B cell (primary cell): Measurements from ENCODE around the gene C6orf132. TPM values are rescaled to one million over a fixed set of nuclear protein-coding genes. Genes with fewer than 3 reads are reported as not detected.

Experiments
- ATAC-seq: fragments of 200-7000 bp; cut with Tn5 transposase; one replicate; pipeline ENCODE4 v1.10.0; 2021; ENCODE audit warnings: low read depth, mild to moderate bottlenecking, moderate number of reproducible peaks, moderate library complexity
- CTCF ChIA-PET: fragments of 350-600 bp; sonication (Branson Sonifier 250); formaldehyde crosslinking; loops from one replicate; lab custom pipeline; 2021; ENCODE audit warnings: antibody characterized with exemption, inconsistent platforms; lab: Charles Lee
- POLR2A ChIA-PET: fragments of 350-600 bp; sonication (Branson Sonifier 250); formaldehyde crosslinking; loops from one replicate; lab custom pipeline; 2021; ENCODE audit warnings: antibody characterized with exemption; lab: Charles Lee
- DNase-seq: peaks from one replicate; pipeline ENCODE4 v3.0.0; 2013
- H2AFZ ChIP-seq: 2 replicates; pipeline ENCODE4 v1.6.1; 2012; ENCODE audit warnings: mild to moderate bottlenecking, low read depth, low read length; ENCODE audit not compliant: insufficient read depth, poor library complexity, severe bottlenecking
- H3K27ac ChIP-seq, 2 donors: 1 replicate in 1 of 2; 2 replicates in 1 of 2; pipeline ENCODE4 v1.5.1; 2012 to 2013; ENCODE audit warnings: low read length in 2 of 2, mild to moderate bottlenecking in 2 of 2, moderate library complexity in 1 of 2
- H3K27me3 ChIP-seq, 4 experiments: fragments of 200-600 bp in 1 of 4; sonication (generic) in 1 of 4; replicated peaks in 1 of 4; 1 replicate in 2 of 4; 2 replicates in 2 of 4; pipeline versions ENCODE4 v1.6.1 to v1.7.0; 2013 to 2016; ENCODE audit warnings: low read length in 3 of 4, mild to moderate bottlenecking in 2 of 4, mixed read lengths in 1 of 4, moderate library complexity in 1 of 4; ENCODE audit not compliant: insufficient read depth in 4 of 4, control insufficient read depth in 3 of 4; ENCODE audit errors: control extremely low read depth in 1 of 4
- H3K36me3 ChIP-seq, 2 experiments: replicated peaks in 1 of 2; 1 replicate in 1 of 2; 2 replicates in 1 of 2; pipeline versions ENCODE4 v1.6.1 to v1.7.1; 2013; ENCODE audit warnings: low read length in 1 of 2; ENCODE audit not compliant: insufficient read depth in 2 of 2, control insufficient read depth in 1 of 2; ENCODE audit errors: control extremely low read depth in 1 of 2, extremely low read depth in 1 of 2
- H3K4me1 ChIP-seq, 2 donors: fragments of 200-600 bp in 1 of 2; sonication (generic) in 1 of 2; 1 replicate in 1 of 2; 2 replicates in 1 of 2; pipeline versions ENCODE4 v1.5.1 to v1.6.1; 2013 to 2017; ENCODE audit warnings: low read length in 2 of 2; ENCODE audit not compliant: control insufficient read depth in 2 of 2, insufficient read depth in 2 of 2
- H3K4me2 ChIP-seq: replicated peaks from 2 replicates; pipeline ENCODE3; 2012; ENCODE audit warnings: mild to moderate bottlenecking, low read depth, low read length; ENCODE audit not compliant: poor library complexity, severe bottlenecking
- H3K4me3 ChIP-seq, 5 experiments: fragments of 200-600 bp in 1 of 5; sonication (generic) in 1 of 5; 1 replicate in 3 of 5; 2 replicates in 2 of 5; pipeline versions ENCODE4 v1.5.1 to v1.7.0; 2011 to 2016; ENCODE audit warnings: low read length in 4 of 5, mild to moderate bottlenecking in 4 of 5, low read depth in 2 of 5, control low read depth in 1 of 5, moderate library complexity in 1 of 5; ENCODE audit not compliant: insufficient read depth in 1 of 5; ENCODE audit errors: control extremely low read depth in 1 of 5, extremely low read depth in 1 of 5
- H3K79me2 ChIP-seq: fragments of 200-600 bp; sonication (generic); one replicate; pipeline ENCODE4 v1.6.0; 2016; ENCODE audit warnings: low read length; ENCODE audit not compliant: control insufficient read depth, insufficient read depth
- H3K9ac ChIP-seq: fragments of 200-600 bp; sonication (generic); 2 replicates; pipeline ENCODE4 v1.6.1; 2017; ENCODE audit warnings: mild to moderate bottlenecking, low read length, moderate library complexity
- H3K9me3 ChIP-seq, 3 donors: one replicate each; pipeline versions ENCODE4 v1.6.1 to v1.7.1; 2013; ENCODE audit warnings: low read length in 2 of 3; ENCODE audit not compliant: control insufficient read depth in 2 of 3, insufficient read depth in 1 of 3; ENCODE audit errors: control extremely low read depth in 1 of 3
- H4K20me1 ChIP-seq: 2 replicates; pipeline ENCODE4 v1.6.0; 2012; ENCODE audit warnings: mild to moderate bottlenecking, low read length; ENCODE audit not compliant: insufficient read depth, control insufficient read depth, poor library complexity, severe bottlenecking
- H3K27ac Mint-ChIP-seq: one replicate; pipeline ENCODE4 v1.8.0; 2021; ENCODE audit warnings: mixed read lengths
- H3K27me3 Mint-ChIP-seq: one replicate; pipeline ENCODE4 v1.8.0; 2021; ENCODE audit warnings: mixed read lengths
- H3K4me1 Mint-ChIP-seq: one replicate; pipeline ENCODE4 v1.8.0; 2021; ENCODE audit warnings: mixed read lengths
- H3K4me3 Mint-ChIP-seq: one replicate; pipeline ENCODE4 v1.8.0; 2021; ENCODE audit warnings: mixed read lengths
- H3K9me3 Mint-ChIP-seq: one replicate; pipeline ENCODE4 v1.8.0; 2022; ENCODE audit warnings: mixed read lengths; ENCODE audit not compliant: insufficient read depth
- EZH2 ChIP-seq: IDR thresholded peaks from 2 replicates; pipeline ENCODE4 v1.6.1; 2012; ENCODE audit warnings: borderline replicate concordance, low read depth, mild to moderate bottlenecking, moderate library complexity, low read length; ENCODE audit not compliant: insufficient read depth, poor library complexity, severe bottlenecking
- WGBS: methylation state at CpG from one replicate; pipeline ENCODE4 v1.1.5; 2013; ENCODE audit warnings: missing lambda C conversion rate; ENCODE audit not compliant: insufficient coverage; 5-methylcytosine and 5-hydroxymethylcytosine counted together
- intact Hi-C: fragments of 100-400 bp; cut with micrococcal nuclease; formaldehyde crosslinking; loops from one replicate; pipeline ENCODE4 v1.10.0; 2022
- polyA plus RNA-seq: library from polyadenylated mRNA; depleted of rRNA; stranded (reverse); fragments of >200 nt; gene quantifications from 2 replicates; pipeline ENCODE4 v1.2.3, GENCODE V29; 2012
- total RNA-seq, 2 donors: library from RNA; stranded (reverse); fragments of 120-200 nt in 1 of 2; gene quantifications; 1 replicate in 1 of 2; 2 replicates in 1 of 2; pipeline versions ENCODE4 v1.2.3 to v1.2.4, GENCODE V29; 2013 to 2022
- TF ChIP-seq, protein P1 (sequence below): fragments of 200-600 bp; IDR thresholded peaks from one replicate; pipeline ENCODE4 v1.8.0; 2022; ENCODE audit warnings: antibody characterized with exemption, mild to moderate bottlenecking

C6orf132 gene
- total and polyA plus RNA-seq, 2 donors (not counting 1 experiment from before 2014, with no cell fraction given), result 0.05 TPM; not detected in 1

- ATAC-seq (no peak), DNase-seq (no peak)
- no peak overlapping the region for H3K9ac ChIP-seq
- H3K27me3 ChIP-seq, result peaks cover 0 to 25% (median 2%) of the 10 kb centered on the region in 4 experiments
- H3K36me3 ChIP-seq, result no peaks in the 10 kb centered on the region
- no peak overlapping the region for H3K4me2 ChIP-seq
- H3K79me2 ChIP-seq, result no peaks in the 10 kb centered on the region
- H4K20me1 ChIP-seq, result no peaks in the 10 kb centered on the region
- no peak overlapping the region for H3K4me3 ChIP-seq
- Mint-ChIP-seq H3K4me1 (peaks cover 8% of the 10 kb centered on the region), H3K9me3 (no peaks in the 10 kb centered on the region), H3K27me3 (peaks cover 20% of the 10 kb centered on the region), H3K27ac (no peak overlapping the region), H3K4me3 (peak overlapping the region; percentile 75)
- H3K27ac ChIP-seq, result no peak overlapping the region
- ChIA-PET CTCF (interaction anchor here (0.7 to 2.3 kb wide), 8 partner anchors 10 to 444 kb away, joined by 3 to 11 read pairs (median 4); partner anchors contain the start of gene PRICKLE4), POLR2A (no interaction called here)
- intact Hi-C loops, result no loop called here
- TF ChIP-seq, protein P1, sequence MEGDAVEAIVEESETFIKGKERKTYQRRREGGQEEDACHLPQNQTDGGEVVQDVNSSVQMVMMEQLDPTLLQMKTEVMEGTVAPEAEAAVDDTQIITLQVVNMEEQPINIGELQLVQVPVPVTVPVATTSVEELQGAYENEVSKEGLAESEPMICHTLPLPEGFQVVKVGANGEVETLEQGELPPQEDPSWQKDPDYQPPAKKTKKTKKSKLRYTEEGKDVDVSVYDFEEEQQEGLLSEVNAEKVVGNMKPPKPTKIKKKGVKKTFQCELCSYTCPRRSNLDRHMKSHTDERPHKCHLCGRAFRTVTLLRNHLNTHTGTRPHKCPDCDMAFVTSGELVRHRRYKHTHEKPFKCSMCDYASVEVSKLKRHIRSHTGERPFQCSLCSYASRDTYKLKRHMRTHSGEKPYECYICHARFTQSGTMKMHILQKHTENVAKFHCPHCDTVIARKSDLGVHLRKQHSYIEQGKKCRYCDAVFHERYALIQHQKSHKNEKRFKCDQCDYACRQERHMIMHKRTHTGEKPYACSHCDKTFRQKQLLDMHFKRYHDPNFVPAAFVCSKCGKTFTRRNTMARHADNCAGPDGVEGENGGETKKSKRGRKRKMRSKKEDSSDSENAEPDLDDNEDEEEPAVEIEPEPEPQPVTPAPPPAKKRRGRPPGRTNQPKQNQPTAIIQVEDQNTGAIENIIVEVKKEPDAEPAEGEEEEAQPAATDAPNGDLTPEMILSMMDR, result no peak
- no peak for TF ChIP-seq EZH2
- peaks cover 0 to 5% (median 0%) of the 10 kb centered on the region in 3 donors for H3K9me3 ChIP-seq
- WGBS, result 94% methylated on average over 7 of the region's 7 CpGs
- H2AFZ ChIP-seq, result no peak overlapping the region
- peaks cover 6 to 11% of the 10 kb centered on the region in 2 donors for H3K4me1 ChIP-seq
These were observed 39.2 kb downstream of the C6orf132 start for GRCh38 chr6:42103216-42103615.

DNA sequence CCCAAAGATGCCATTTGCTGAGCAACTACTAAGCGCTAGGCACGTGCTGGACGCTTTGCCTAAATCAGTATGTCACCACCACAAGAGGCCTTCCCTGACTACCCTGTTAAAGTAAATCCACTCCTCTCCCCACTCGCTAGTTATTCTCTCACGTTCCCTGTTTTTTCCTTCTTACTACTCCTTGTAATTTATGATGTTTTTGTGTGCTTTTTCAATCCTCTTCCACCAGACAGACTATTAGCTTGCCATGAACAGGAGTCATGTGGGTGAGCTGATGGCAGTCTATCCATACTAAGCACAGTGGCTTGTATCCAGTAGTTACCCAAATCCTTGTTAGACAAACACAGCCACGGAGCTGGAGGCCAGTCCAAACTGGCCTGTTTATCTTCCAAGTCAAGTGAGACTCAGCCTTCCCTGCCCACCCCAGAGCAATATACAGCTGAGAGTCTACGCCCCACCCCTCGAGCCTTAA, 41.2 kb downstream of the C6orf132 start:
- DNase-seq (no peak), ATAC-seq (no peak)
- Mint-ChIP-seq H3K4me3 (no peak overlapping the region), H3K9me3 (no peaks in the 10 kb centered on the region), H3K27ac (no peak overlapping the region), H3K4me1 (peaks cover 8% of the 10 kb centered on the region), H3K27me3 (peaks cover 17% of the 10 kb centered on the region)
- 94% methylated on average over 4 of the region's 8 CpGs for WGBS
- Histone ChIP-seq H3K4me3 (no peak overlapping the region), H3K9me3 (peaks cover 0 to 5% (median 0%) of the 10 kb centered on the region in 3 donors), H3K4me2 (no peak overlapping the region), H3K27me3 (peaks cover 0 to 25% (median 2%) of the 10 kb centered on the region in 4 experiments), H3K4me1 (peaks cover 6 to 11% of the 10 kb centered on the region in 2 donors), H3K79me2 (no peaks in the 10 kb centered on the region), H3K9ac (no peak overlapping the region), H2AFZ (no peak overlapping the region), H3K36me3 (no peaks in the 10 kb centered on the region), H3K27ac (no peak overlapping the region), H4K20me1 (no peaks in the 10 kb centered on the region)
- intact Hi-C loops, result no loop called here
- POLR2A ChIA-PET, result no interaction called here
- CTCF ChIA-PET, result interaction anchor here (0.9 kb wide), 1 partner anchor 504 kb away, joined by 3 read pairs; no protein-coding TSS in a partner anchor
- TF ChIP-seq, protein P1, result no peak
- no peak for TF ChIP-seq EZH2
